Upper lobe of left lung (tissue), 4 donors: ENCODE data around the gene CEBPA.

ENCODE experiments used
- POLR2AphosphoS5 ChIP-seq, 2 donors: sonication (generic); formaldehyde crosslinking; IDR thresholded peaks; one replicate each; pipeline ENCODE4 v1.5.1; 2017; ENCODE audit warnings: antibody characterized with exemption in 2 of 2
- TF ChIP-seq, protein P1 (sequence below), 6 experiments: fragments of 450-650 bp in 4 of 6; fragments of 200-600 bp in 2 of 6; sonication (generic) in 2 of 6; IDR thresholded peaks; one replicate each; pipeline ENCODE4 v1.5.1; 2016 to 2019; ENCODE audit warnings: antibody characterized with exemption in 6 of 6

DNA sequence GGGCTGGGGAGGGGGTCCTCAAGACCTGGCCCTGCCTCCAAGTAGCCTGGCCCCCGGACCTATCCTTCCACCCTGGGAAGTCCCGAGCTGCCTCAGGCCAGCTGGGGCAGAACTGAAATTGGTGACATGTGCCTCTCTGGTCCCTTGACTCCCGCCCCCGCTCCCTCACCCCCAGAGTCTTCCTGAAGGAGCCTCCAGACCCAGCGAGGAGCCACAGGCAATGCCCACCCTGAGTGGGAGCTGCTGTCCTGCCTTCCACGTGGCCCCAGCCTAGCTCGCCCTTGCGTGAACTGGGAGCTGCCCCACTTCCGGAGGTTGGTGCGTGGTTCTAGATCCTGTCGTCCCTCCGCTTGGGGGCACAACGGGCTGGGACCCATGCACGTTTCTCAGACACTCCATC lies 34.6 kb downstream of the CEBPA start:
- TF ChIP-seq, protein P1, sequence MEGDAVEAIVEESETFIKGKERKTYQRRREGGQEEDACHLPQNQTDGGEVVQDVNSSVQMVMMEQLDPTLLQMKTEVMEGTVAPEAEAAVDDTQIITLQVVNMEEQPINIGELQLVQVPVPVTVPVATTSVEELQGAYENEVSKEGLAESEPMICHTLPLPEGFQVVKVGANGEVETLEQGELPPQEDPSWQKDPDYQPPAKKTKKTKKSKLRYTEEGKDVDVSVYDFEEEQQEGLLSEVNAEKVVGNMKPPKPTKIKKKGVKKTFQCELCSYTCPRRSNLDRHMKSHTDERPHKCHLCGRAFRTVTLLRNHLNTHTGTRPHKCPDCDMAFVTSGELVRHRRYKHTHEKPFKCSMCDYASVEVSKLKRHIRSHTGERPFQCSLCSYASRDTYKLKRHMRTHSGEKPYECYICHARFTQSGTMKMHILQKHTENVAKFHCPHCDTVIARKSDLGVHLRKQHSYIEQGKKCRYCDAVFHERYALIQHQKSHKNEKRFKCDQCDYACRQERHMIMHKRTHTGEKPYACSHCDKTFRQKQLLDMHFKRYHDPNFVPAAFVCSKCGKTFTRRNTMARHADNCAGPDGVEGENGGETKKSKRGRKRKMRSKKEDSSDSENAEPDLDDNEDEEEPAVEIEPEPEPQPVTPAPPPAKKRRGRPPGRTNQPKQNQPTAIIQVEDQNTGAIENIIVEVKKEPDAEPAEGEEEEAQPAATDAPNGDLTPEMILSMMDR (IDR thresholded peaks at IDR 0.05): no peak
- TF ChIP-seq POLR2AphosphoS5 (IDR thresholded peaks at IDR 0.05): no peak
